GM12874 (cell line): ENCODE data around the gene ANKRD66.

ENCODE experiments used
- TF ChIP-seq, protein P1 (sequence below): IDR thresholded peaks from 2 replicates; pipeline ENCODE4 v1.5.1; 2011; ENCODE audit warnings: low read depth, mild to moderate bottlenecking, control low read depth, low read length, moderate library complexity; ENCODE audit not compliant: insufficient read depth

ANKRD66 gene

DNA sequence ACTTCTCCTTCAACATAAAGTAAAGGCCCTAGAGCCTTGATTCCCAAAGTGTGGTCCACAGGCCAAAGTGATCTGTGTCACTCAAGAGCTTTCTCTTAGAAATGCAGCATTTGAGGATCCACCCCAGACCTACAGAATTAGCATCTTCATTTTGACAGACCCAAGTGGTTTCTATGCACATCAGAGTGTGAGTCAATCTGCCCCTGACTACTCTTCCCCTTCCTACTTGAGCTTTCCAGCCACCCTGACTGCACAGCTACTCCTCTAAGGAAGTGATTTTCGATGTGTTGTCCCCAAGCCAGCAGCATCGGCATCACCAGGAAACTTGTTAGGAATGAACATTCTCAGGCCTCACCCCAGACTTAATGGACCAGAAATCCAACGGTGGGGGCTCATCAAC lies 49.1 kb downstream of the ANKRD66 start:
- TF ChIP-seq, protein P1, sequence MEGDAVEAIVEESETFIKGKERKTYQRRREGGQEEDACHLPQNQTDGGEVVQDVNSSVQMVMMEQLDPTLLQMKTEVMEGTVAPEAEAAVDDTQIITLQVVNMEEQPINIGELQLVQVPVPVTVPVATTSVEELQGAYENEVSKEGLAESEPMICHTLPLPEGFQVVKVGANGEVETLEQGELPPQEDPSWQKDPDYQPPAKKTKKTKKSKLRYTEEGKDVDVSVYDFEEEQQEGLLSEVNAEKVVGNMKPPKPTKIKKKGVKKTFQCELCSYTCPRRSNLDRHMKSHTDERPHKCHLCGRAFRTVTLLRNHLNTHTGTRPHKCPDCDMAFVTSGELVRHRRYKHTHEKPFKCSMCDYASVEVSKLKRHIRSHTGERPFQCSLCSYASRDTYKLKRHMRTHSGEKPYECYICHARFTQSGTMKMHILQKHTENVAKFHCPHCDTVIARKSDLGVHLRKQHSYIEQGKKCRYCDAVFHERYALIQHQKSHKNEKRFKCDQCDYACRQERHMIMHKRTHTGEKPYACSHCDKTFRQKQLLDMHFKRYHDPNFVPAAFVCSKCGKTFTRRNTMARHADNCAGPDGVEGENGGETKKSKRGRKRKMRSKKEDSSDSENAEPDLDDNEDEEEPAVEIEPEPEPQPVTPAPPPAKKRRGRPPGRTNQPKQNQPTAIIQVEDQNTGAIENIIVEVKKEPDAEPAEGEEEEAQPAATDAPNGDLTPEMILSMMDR: no peak

DNA sequence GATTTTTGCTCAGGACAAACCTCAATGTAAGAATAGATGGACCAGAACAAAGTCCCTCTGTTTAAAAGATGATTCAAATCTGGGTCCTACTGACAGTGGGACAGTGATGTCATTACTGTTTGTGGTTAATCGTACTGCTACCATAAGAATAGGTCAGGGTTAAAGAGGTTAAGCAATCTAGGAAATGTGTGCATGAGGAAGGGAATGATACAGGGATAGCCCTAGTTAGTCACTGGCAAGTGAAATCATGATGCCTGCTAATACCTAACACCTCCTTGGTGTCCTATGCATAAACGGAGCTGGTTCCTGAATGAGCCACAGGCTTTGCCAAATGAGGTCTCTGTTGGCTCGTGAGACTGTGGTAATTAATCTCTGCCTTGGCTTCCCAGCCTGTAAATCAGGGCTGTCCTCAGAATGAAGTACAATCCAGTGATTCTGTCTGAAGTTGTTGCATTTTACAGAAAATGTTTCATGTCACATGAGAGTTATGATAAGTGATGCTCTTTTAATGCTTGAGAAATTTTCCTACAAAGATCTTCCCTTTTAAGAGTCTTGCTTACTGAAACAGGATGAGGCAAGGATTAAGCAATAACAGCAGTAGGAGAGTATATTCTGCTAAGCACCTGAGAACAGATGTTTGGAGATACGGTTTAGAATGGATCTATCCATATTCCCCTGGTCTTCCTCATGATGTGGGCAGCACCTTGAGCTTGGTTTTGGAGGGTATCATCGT lies 50.3 kb downstream of the ANKRD66 start:
- TF ChIP-seq, protein P1: no peak

DNA sequence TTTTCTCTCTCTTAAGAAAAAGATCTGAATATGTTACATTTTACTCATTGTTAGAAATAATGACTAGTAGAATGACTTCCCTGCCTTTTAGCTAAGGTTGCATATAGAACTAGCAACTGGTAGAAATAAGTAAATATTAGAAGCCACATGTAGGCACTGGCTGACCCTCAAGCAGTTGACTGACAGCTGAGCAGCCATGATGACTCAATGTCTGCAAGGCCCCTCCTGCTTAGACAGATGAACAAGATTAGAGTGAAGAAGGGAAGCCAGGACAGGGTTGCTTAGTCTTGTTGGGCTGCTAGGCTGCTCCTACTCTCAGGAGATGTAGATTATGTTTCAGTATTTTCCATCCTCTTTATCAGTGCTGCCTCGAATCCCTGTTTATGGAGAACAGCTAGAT lies 52.9 kb downstream of the ANKRD66 start:
- TF ChIP-seq, protein P1: no peak

DNA sequence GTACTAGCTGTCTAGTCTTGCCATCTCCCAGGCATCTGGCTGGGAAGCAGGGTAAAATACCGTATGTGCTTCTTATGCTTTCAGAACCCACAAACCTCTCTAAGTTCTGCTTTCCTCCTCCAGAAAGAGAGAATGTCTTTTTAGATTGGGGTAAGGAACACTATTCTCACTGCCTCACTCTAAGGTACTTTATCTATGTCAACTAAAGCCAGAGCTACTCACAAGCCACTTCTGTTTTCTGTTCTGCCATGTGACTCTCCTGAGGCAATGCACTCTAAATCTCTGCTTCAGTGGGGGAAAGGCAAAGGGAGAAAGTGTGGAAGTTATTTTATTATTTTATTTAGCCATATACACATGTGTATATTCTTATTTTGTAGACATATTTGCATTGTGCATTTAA lies 62.1 kb downstream of the ANKRD66 start:
- TF ChIP-seq, protein P1: no peak
